Skeletal muscle satellite cell (primary cell): ENCODE data around the gene COL21A1.

ENCODE experiments used
- H3K27me3 ChIP-seq: 2 replicates; pipeline ENCODE4 v1.7.0; 2013; ENCODE audit warnings: low read length; ENCODE audit not compliant: control insufficient read depth, insufficient read depth
- H3K36me3 ChIP-seq: 2 replicates; pipeline ENCODE4 v1.7.0; 2013; ENCODE audit warnings: mild to moderate bottlenecking, control low read depth, low read length; ENCODE audit not compliant: insufficient read depth
- H3K4me1 ChIP-seq: 2 replicates; pipeline ENCODE4 v1.7.0; 2013; ENCODE audit warnings: low read length; ENCODE audit not compliant: control insufficient read depth, insufficient read depth
- H3K4me2 ChIP-seq: 2 replicates; pipeline ENCODE4 v1.7.0; 2013; ENCODE audit warnings: mild to moderate bottlenecking, low read length
- H3K4me3 ChIP-seq: 2 replicates; pipeline ENCODE4 v1.7.0; 2013; ENCODE audit warnings: low read length
- H3K9ac ChIP-seq: 2 replicates; pipeline ENCODE4 v1.7.0; 2013; ENCODE audit warnings: mild to moderate bottlenecking, low read depth, low read length, moderate library complexity
- H3K9me3 ChIP-seq: replicated peaks from 2 replicates; pipeline ENCODE4 v1.7.0; 2013; ENCODE audit warnings: mild to moderate bottlenecking, control low read depth, low read length

Gene COL21A1

GRCh38 chr6:56040889-56041301, 206.5 kb downstream of the COL21A1 start:
- Histone ChIP-seq H3K9me3 (no peaks in the 10 kb centered on the region), H3K4me2 (peak overlapping the region; percentile 69), H3K9ac (peak overlapping the region; percentile 66), H3K27me3 (no peaks in the 10 kb centered on the region), H3K4me1 (peaks cover 33% of the 10 kb centered on the region), H3K36me3 (no peaks in the 10 kb centered on the region), H3K4me3 (peak overlapping the region; percentile 46)

DNA sequence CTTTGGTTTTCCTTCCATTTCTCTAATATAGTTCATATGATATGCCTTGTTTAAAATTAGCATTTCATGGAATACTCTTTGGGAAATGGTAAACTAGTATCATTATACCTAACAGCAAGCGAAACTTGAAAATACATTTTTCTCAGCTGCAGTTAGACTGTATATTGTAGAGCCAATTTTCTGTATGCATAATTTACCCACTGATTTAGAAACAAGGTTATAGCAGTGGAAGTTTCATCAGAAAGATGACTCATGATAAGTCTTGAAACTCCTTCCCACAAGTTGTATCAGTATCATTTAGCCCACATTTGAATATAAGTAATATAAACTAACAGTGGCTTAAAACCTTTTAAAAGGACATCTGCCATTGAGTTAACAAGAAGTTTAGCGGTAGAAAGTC, 207.2 kb downstream of the COL21A1 start:
- Histone ChIP-seq H3K4me2 (peak overlapping the region; percentile 69), H3K9me3 (no peaks in the 10 kb centered on the region), H3K36me3 (no peaks in the 10 kb centered on the region), H3K4me1 (peaks cover 29% of the 10 kb centered on the region), H3K27me3 (no peaks in the 10 kb centered on the region), H3K4me3 (peak overlapping the region; percentile 46), H3K9ac (peak overlapping the region; percentile 66)

DNA sequence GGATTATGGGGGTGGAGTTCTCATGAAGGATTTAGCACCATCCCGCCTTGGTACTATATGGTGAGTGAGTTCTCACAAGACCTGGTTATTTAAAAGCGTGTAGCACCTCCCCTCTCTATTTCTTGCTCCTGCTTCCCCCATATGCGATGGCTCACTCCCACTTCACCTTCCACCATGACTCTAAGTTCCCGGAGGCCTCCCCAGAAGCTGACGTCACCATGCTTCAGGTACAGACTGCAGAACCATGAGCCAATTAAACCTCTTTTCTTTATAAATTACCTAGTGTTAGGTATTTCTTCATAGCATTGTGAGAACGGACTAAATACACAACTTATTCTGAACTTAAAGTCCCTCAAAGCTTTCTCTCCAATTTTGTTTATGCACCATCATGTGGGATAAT, 208.6 kb downstream of the COL21A1 start:
- Histone ChIP-seq H3K4me1 (peaks cover 29% of the 10 kb centered on the region), H3K4me2 (no peak overlapping the region)

DNA sequence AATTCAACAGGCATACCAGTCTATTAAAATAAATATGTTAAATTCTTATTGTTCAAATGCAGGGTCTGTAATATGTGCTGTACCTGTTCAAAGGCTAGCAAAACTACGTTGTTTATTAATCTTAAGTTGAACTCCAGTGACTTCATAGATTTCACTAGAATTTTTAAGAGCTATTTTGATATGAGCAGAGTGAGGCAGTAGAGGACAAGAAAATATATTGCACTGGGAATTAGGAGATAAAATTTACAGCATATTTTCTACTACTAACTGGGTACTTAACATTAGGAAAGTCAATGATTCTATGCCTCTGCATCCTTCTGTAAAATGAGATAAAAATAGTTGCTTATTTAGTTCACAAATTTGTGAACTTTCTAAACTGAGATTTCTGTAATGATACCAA, 209.8 kb downstream of the COL21A1 start:
- H3K4me1 ChIP-seq: peaks cover 26% of the 10 kb centered on the region
- no peaks in the 10 kb centered on the region for H3K36me3 ChIP-seq
- H3K27me3 ChIP-seq: no peaks in the 10 kb centered on the region
- H3K4me2 ChIP-seq: no peak overlapping the region
- H3K4me3 ChIP-seq: no peak overlapping the region
- H3K9ac ChIP-seq: no peak overlapping the region
- H3K9me3 ChIP-seq: no peaks in the 10 kb centered on the region

More for the DNA sequence above, 208.6 kb downstream of the COL21A1 start:
- Histone ChIP-seq H3K4me3 (no peak overlapping the region), H3K27me3 (no peaks in the 10 kb centered on the region), H3K36me3 (no peaks in the 10 kb centered on the region), H3K9me3 (no peaks in the 10 kb centered on the region), H3K9ac (no peak overlapping the region)

DNA sequence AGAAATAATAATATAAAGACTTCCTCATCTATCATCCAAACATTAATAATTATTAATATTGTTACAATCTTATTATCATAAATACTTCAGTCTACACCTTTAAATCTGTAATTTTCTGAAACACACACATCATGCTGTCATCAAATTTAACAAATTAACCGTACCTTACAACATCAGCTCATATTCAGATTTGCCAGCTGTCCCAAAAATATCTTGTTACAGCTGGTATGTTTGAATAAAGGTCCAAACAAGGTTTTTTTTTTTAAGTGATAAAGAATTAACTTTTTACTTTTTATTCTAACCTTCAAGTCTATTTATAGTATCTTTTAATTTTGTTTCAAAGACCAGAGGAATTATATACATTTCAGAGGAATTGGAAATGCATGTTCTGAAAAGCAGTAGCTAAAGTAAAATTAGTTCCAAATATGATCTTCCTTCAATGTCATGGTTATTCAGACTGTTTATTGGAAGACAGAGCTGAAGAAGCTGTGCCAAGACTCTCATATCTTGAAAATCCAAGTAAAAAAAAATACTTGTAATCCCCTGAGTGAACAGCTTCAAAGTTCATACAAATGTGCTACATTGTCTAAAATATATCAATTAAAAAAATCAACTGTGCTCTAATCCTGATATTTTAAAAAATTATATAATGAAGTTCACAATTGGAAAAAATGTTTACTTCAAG, 210.3 kb downstream of the COL21A1 start:
- no peaks in the 10 kb centered on the region for H3K27me3 ChIP-seq
- no peak overlapping the region for H3K4me2 ChIP-seq
- H3K4me1 ChIP-seq: peaks cover 26% of the 10 kb centered on the region
- no peak overlapping the region for H3K4me3 ChIP-seq
- H3K9ac ChIP-seq: no peak overlapping the region
- H3K36me3 ChIP-seq: no peaks in the 10 kb centered on the region
- H3K9me3 ChIP-seq: no peaks in the 10 kb centered on the region

GRCh38 chr6:56033401-56033800, 214.0 kb downstream of the COL21A1 start:
- no peaks in the 10 kb centered on the region for H3K27me3 ChIP-seq
- H3K4me2 ChIP-seq: no peak overlapping the region

GRCh38 chr6:56032715-56033260, 214.6 kb downstream of the COL21A1 start:
- Histone ChIP-seq H3K4me2 (no peak overlapping the region), H3K4me1 (no peaks in the 10 kb centered on the region), H3K36me3 (no peaks in the 10 kb centered on the region), H3K4me3 (no peak overlapping the region), H3K27me3 (no peaks in the 10 kb centered on the region), H3K9me3 (no peaks in the 10 kb centered on the region), H3K9ac (no peak overlapping the region)

More at GRCh38 chr6:56033401-56033800, 214.0 kb downstream of the COL21A1 start:
- Histone ChIP-seq H3K4me3 (no peak overlapping the region), H3K9me3 (no peaks in the 10 kb centered on the region), H3K36me3 (no peaks in the 10 kb centered on the region), H3K4me1 (no peaks in the 10 kb centered on the region), H3K9ac (no peak overlapping the region)

DNA sequence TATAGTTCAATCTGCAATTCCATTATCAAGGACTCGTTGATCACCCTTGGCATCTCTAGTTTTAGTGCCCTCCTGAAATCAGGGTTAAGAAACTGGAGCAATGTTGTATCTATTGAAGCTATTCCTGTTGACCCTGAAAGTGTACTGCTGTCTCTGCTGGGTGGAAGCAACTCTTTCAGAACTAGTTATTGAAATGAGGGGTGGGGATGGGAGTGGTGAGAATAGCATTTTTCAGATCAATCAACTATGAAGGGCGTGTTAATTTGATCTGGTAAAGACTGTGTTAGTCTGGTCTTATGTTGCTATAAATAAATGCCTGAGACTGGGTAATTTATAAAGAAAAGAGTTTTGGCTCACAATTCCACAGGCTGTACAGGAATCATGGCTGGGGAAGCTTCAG, 219.5 kb downstream of the COL21A1 start:
- Histone ChIP-seq H3K4me3 (no peak overlapping the region), H3K9me3 (no peaks in the 10 kb centered on the region), H3K9ac (no peak overlapping the region), H3K4me2 (no peak overlapping the region), H3K4me1 (no peaks in the 10 kb centered on the region), H3K27me3 (no peaks in the 10 kb centered on the region), H3K36me3 (no peaks in the 10 kb centered on the region)

GRCh38 chr6:56026455-56027180, 220.8 kb downstream of the COL21A1 start:
- no peaks in the 10 kb centered on the region for H3K4me1 ChIP-seq
- no peak overlapping the region for H3K4me2 ChIP-seq
- no peaks in the 10 kb centered on the region for H3K36me3 ChIP-seq
- no peaks in the 10 kb centered on the region for H3K27me3 ChIP-seq
- no peaks in the 10 kb centered on the region for H3K9me3 ChIP-seq
- H3K4me3 ChIP-seq: no peak overlapping the region
- H3K9ac ChIP-seq: no peak overlapping the region

DNA sequence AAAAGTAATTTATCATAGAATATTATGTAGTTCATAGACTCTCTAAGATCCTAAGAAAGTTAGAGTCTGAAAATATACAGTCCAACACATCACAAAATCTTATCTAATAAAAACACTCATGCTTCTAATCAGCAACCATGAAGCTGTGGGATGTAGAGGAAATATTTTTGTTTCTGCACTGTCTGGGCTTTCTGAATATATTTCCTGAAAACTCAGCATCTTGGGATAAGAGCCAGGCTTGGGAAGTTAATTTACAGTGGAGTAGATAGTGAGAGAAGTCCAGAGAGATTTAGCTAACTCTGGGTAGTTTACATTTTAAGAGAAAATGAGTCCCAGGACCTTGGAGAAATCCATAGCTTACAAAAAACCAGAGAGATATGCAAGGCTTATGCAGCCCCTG, 221.6 kb downstream of the COL21A1 start:
- Histone ChIP-seq H3K9ac (no peak overlapping the region), H3K4me1 (no peaks in the 10 kb centered on the region), H3K4me2 (no peak overlapping the region), H3K4me3 (no peak overlapping the region), H3K27me3 (no peaks in the 10 kb centered on the region), H3K9me3 (no peaks in the 10 kb centered on the region), H3K36me3 (no peaks in the 10 kb centered on the region)

DNA sequence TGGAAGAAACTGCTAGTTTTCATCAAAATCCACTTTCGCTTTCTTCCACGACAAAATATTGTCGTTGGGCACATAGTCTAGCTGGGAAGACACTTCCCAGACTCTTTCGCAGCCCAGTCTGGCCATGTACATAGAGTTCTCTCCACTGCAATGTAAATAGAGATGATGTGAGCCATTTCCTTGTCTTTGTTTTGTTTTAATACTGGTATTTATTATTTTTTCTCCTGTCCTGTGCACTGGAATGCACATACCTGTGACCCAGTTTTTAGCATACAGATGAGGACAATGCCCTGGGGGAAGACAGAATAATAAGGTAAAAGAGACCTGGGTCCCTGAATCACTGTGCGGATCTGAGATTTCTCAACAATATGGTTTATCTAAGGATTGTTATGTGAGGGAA, 222.4 kb downstream of the COL21A1 start:
- no peaks in the 10 kb centered on the region for H3K27me3 ChIP-seq
- no peaks in the 10 kb centered on the region for H3K4me1 ChIP-seq
- H3K9ac ChIP-seq: peak overlapping the region; percentile 37
- peak overlapping the region; percentile 64 for H3K4me2 ChIP-seq
- no peaks in the 10 kb centered on the region for H3K9me3 ChIP-seq
- no peaks in the 10 kb centered on the region for H3K36me3 ChIP-seq
- H3K4me3 ChIP-seq: peak overlapping the region; percentile 10
